HepG2 (cell line): Measurements from ENCODE around the gene RPS14. TPM values are rescaled to one million over a fixed set of nuclear protein-coding genes. Genes with fewer than 3 reads are reported as not detected.

Source experiments
- ATF7-NPFF ChIP-seq: sonication (generic); formaldehyde crosslinking; IDR thresholded peaks from 2 replicates; pipeline ENCODE4 v1.8.1; 2023; ENCODE audit warnings: mild to moderate bottlenecking, low read depth, missing genetic modification reagents, moderate library complexity
- CBX1 ChIP-seq: IDR thresholded peaks from one replicate; pipeline ENCODE4 v1.6.1; 2016; ENCODE audit warnings: antibody characterized with exemption, low read depth
- CCDC6 ChIP-seq: sonication (generic); formaldehyde crosslinking; IDR thresholded peaks from 2 replicates; pipeline ENCODE4 v1.8.1; 2022; ENCODE audit warnings: mild to moderate bottlenecking, missing genetic modification reagents, moderate library complexity
- EEA1 ChIP-seq: sonication (generic); formaldehyde crosslinking; IDR thresholded peaks from 2 replicates; pipeline ENCODE4 v1.5.1; 2020; ENCODE audit warnings: mild to moderate bottlenecking, missing genetic modification reagents, borderline replicate concordance
- ESRRA ChIP-seq: sonication (generic); formaldehyde crosslinking; IDR thresholded peaks from 2 replicates; pipeline ENCODE4 v1.5.1; 2020; ENCODE audit warnings: mild to moderate bottlenecking, low read depth, missing genetic modification reagents
- HINFP ChIP-seq: sonication (generic); formaldehyde crosslinking; IDR thresholded peaks from 2 replicates; pipeline ENCODE4 v1.4.0; 2020; ENCODE audit warnings: low read depth, mild to moderate bottlenecking, missing genetic modification reagents
- IRF2 ChIP-seq: IDR thresholded peaks from 2 replicates; pipeline ENCODE4 v1.6.1; 2018; ENCODE audit warnings: missing genetic modification reagents, missing compliant biosample characterization
- KMT2A ChIP-seq: sonication (generic); formaldehyde crosslinking; IDR thresholded peaks from 2 replicates; pipeline ENCODE4 v1.4.0; 2020; ENCODE audit warnings: missing genetic modification reagents
- PCBP2 ChIP-seq: fragments of 200-400 bp; formaldehyde crosslinking; optimal IDR thresholded peaks from 2 replicates; pipeline ENCODE3; 2018; ENCODE audit warnings: low read length, low read depth; ENCODE audit not compliant: poor library complexity, severe bottlenecking
- RFX3 ChIP-seq: IDR thresholded peaks from 2 replicates; pipeline ENCODE4 v1.6.1; 2016; ENCODE audit warnings: missing biosample characterization, missing genetic modification reagents
- SP140L ChIP-seq: sonication (generic); formaldehyde crosslinking; IDR thresholded peaks from 2 replicates; pipeline ENCODE4 v1.4.0; 2020; ENCODE audit warnings: missing genetic modification reagents, borderline replicate concordance
- SRF ChIP-seq: IDR thresholded peaks from 2 replicates; pipeline ENCODE4 v1.6.1; 2011; ENCODE audit warnings: mild to moderate bottlenecking, low read depth, low read length, moderate library complexity
- ZNF318 ChIP-seq: sonication (generic); formaldehyde crosslinking; IDR thresholded peaks from 2 replicates; pipeline ENCODE4 v1.4.0; 2020; ENCODE audit warnings: mild to moderate bottlenecking, missing genetic modification reagents
- ZNF841 ChIP-seq: sonication (generic); formaldehyde crosslinking; IDR thresholded peaks from 2 replicates; pipeline ENCODE4 v1.8.1; 2023; ENCODE audit warnings: missing genetic modification reagents, borderline replicate concordance
- polyA plus RNA-seq, 8 experiments: library from polyadenylated mRNA; depleted of rRNA in 3 of 8; stranded (reverse) in 7 of 8; unstranded in 1 of 8; fragments of >200 nt; fragmentation: Illumina TruSeq in 4 of 8; extraction: Trizol in 4 of 8; gene quantifications; 2 replicates each; pipeline versions ENCODE4 v1.2.1 to v1.2.3, GENCODE V29; 2011 to 2016; ENCODE audit warnings: low read depth in 4 of 8, missing spikeins in 1 of 8, mixed read lengths in 1 of 8; ENCODE audit not compliant: insufficient read depth in 1 of 8
- total RNA-seq, 5 experiments: library from RNA; depleted of rRNA; stranded (reverse); fragments of >200 nt; fragmentation: Illumina TruSeq; extraction: Trizol; gene quantifications; 2 replicates each; pipeline ENCODE4 v1.2.3, GENCODE V29; 2016; ENCODE audit warnings: low read depth in 1 of 5
- TF ChIP-seq, protein P1 (sequence below): sonication (generic); formaldehyde crosslinking; IDR thresholded peaks from 2 replicates; pipeline ENCODE4 v1.5.0; 2020; ENCODE audit warnings: missing genetic modification reagents
- TF ChIP-seq, protein P2 (sequence below): sonication (generic); formaldehyde crosslinking; IDR thresholded peaks from 2 replicates; pipeline ENCODE4 v1.5.0; 2020; ENCODE audit warnings: mild to moderate bottlenecking, missing genetic modification reagents

RPS14 gene
- total and polyA plus RNA-seq, 2 of the 13 experiments (the other 11 are each of a cell fraction or from before 2014, with no cell fraction given) = 2,116 to 3,295 TPM

- TF ChIP-seq ZNF318 (CRISPR knock-in tag) = no peak
- no peak for TF ChIP-seq KMT2A (CRISPR knock-in tag)
- TF ChIP-seq, protein P1, sequence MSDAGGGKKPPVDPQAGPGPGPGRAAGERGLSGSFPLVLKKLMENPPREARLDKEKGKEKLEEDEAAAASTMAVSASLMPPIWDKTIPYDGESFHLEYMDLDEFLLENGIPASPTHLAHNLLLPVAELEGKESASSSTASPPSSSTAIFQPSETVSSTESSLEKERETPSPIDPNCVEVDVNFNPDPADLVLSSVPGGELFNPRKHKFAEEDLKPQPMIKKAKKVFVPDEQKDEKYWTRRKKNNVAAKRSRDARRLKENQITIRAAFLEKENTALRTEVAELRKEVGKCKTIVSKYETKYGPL (CRISPR knock-in tag) = no peak
- TF ChIP-seq CBX1 = no peak
- peak; percentile 67 for TF ChIP-seq ESRRA (CRISPR knock-in tag)
- TF ChIP-seq PCBP2 = no peak
- TF ChIP-seq EEA1 (CRISPR knock-in tag) = 0 out of 2 replicates have a peak, but pooled peaks have one; percentile 41
- no peak for TF ChIP-seq ZNF841 (CRISPR knock-in tag)
- no peak for TF ChIP-seq HINFP (CRISPR knock-in tag)
- peak; percentile 38; the same call in 1 of the 2 replicates for TF ChIP-seq IRF2 (CRISPR knock-in tag)
- TF ChIP-seq SP140L (CRISPR knock-in tag) = no peak
- TF ChIP-seq RFX3 (CRISPR knock-in tag) = no peak
- TF ChIP-seq SRF = no peak
- peak; percentile 28; the same call in 1 of the 2 replicates for TF ChIP-seq CCDC6
- TF ChIP-seq, protein P2, sequence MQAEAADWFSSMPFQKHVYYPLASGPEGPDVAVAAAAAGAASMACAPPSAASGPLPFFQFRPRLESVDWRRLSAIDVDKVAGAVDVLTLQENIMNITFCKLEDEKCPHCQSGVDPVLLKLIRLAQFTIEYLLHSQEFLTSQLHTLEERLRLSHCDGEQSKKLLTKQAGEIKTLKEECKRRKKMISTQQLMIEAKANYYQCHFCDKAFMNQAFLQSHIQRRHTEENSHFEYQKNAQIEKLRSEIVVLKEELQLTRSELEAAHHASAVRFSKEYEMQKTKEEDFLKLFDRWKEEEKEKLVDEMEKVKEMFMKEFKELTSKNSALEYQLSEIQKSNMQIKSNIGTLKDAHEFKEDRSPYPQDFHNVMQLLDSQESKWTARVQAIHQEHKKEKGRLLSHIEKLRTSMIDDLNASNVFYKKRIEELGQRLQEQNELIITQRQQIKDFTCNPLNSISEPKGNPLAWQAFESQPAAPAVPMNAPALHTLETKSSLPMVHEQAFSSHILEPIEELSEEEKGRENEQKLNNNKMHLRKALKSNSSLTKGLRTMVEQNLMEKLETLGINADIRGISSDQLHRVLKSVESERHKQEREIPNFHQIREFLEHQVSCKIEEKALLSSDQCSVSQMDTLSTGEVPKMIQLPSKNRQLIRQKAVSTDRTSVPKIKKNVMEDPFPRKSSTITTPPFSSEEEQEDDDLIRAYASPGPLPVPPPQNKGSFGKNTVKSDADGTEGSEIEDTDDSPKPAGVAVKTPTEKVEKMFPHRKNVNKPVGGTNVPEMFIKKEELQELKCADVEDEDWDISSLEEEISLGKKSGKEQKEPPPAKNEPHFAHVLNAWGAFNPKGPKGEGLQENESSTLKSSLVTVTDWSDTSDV (CRISPR knock-in tag) = no peak
- no peak for TF ChIP-seq ATF7-NPFF (CRISPR knock-in tag)
These were observed 21.2 kb downstream of the RPS14 start (continued) for GRCh38 chr5:150428106-150428876.
